Cerebellar cortex (tissue), 1 donor: ENCODE measurements around the gene IL15RA.
"Not testable (repeated sequence)": the region's sequence is repeated elsewhere in the genome, so short reads cannot be mapped to it uniquely, and the experiment has no call there.

ENCODE experiments used
- DNase-seq: peaks from one replicate; pipeline ENCODE4 v3.0.0-alpha.2; 2015; ENCODE audit warnings: low spot score

IL15RA gene

DNA sequence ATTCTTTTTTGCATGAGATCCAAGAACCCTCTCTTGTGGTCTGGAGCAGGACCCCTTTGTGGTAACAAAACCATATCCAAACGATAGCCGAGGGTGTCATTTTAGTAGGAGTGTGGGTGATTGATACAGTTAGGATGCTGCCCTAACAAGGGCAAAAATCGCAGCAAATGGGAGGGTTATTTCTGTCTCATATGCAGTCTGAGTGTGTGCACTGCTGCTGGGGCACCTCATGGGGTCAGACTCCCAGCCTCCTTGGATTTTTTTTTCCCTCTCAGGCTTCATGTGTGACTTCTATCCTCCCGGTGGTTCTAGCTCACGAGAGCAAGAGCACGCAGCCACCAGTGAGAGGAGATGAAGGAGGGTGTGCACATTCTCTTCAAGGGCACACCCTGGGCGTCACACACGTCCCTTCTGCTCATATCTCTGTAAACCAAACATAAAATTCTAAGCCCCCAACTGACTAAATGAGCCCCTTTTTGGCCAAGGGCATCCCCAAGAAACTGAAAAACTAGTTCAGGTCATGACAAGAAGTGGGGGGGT lies 28.6 kb upstream of the IL15RA start:
- no peak for DNase-seq

DNA sequence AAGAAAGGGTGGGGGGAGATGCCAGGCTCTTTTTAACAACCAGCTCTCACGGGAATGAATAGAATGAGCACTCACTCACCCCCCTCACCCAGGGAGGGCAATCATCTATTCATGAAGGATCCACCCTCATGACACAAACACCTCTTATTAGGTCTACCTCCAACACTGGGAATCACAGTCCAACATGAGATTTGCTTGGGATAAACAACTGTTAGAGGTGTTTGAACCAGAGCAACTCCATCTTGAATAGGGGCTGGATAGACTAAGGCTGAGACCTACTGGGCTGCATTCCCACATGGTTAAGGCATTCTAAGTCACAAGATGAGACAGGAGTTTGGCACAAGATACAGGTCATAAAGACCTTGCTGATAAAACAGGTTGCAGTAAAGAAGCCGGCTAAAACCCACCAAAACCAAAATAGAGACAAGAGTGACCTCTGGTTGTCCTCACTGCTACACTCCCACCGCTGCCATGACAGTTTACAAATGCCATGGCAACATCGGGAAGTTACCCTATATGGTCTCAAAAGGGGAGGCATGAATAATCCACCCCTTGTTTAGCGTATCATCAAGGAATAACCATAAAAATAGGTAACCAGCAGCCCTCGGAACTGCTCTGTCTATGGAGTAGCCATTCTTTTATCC lies 27.9 kb upstream of the IL15RA start:
- DNase-seq: not testable (repeated sequence)

DNA sequence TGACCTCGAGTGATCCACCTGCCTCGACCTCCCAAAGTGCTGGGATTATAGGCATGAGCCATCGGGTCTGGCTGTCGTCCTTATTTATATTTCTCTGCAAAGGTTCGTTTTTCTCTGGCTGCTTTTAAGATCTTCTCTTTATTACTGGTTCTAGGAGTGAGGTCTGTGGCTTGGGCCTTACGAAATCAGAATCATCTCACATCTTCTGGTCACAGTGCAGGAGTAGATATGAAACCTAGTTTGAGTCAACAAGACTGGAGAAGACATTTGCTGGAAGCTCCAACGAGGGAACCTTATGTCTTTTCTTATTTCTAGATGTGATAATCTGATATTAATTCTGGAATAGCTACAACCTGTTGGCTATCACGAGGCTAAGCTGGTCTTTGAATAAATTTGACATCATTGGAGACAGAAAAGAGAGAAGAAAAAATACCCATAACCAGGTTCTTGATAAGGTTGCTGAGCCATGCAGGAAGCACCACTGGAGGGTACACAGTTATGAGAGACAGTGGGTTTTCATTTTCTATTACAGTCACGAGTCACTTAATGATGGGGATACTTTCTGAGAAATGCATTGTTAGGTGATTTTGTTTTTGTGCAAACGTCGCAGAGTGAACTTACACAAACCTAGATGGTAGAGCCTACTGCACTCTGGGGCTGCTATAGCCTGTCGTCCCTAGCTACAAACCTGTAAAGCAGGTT lies 25.6 kb upstream of the IL15RA start:
- no peak for DNase-seq

DNA sequence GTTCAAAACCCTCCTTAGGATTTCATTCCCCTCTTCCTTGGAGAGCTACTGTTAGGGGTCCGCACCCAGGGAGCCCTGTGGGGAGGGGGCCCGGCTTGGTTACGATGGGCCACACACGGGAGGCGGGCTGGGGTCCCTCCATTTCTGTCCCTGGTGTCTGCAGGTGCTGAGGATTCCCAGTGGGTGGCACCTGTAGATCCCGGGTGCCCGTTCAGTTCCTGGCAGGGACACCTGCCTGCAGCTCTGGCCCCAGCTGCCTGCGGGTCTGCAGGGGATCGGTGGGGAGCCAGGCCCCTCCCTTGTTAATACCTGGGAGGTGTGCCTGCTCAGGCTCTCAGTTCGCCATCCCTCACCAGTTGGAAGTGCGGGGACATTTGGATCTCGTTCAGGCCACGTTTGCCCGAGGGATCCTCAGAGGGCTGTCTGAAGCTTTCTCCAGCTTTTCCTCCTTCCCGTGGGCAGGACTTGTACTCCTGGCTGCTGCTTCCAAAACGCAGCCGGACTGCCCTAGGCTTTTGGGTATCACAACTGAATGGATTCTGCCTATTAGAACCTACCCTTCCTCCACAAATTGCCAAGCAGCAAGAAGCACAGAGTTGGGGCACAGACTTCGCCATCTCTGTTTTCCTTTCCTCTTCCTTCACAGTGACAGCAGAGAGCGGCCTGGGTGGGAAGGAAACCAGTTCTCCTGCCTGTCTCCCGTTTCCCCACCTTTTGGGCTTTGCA lies 22.3 kb upstream of the IL15RA start:
- DNase-seq: no peak

DNA sequence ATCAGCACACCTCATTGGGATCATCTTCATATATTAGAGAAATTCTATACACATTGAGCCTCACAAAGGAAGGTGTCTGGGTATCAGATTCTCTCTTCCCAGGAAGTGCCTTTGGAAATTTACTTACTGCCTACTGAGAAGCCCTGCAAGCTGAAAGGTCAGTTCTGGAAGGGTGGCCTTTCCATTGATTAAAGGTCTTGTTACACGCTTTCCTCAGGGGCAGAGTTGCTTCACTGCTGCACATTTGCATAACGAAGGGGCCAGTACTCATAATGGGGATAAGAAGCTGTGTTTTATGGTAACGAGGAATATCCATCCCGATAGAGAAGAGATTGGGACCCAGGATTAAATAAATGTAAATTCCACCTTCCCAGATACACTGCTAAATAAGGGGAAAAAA lies 19.4 kb upstream of the IL15RA start:
- DNase-seq: no peak

DNA sequence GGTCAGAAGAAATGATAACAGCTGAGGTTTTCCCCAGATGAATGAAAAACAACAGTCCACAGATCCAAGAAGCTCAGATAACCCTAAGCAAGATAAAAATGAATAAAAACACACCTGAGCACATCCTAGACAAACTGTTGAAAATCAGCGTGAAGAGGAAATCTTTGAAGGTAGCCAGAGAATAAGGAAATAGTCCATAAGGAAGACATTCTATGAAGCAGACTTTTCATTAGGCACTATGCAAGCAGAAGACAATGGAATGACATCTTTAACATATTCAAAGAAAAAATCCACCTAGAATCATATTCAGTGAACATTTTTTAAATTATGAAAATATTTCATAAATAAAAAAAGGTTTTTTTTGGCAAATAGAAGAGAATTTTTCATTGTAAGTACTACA lies 15.1 kb upstream of the IL15RA start:
- no peak for DNase-seq

DNA sequence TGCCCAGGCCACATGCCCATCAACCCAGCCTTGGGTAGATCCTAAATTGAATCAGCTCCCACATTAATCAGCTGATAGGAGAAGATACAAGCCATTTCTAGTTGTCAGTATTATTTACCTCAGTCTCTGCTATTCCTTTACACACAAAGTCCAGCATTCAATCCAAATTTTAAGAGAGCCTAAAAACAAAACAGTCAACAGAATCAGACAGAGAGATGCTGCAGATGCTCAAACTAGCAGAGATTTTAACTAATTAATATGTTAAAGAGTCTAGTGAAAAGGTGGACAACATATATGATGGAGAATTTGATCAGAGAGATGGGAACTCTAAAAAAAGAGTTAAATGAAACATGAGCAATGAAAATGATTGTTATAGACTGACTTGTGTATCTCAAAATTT lies 14.4 kb upstream of the IL15RA start:
- DNase-seq: no peak

DNA sequence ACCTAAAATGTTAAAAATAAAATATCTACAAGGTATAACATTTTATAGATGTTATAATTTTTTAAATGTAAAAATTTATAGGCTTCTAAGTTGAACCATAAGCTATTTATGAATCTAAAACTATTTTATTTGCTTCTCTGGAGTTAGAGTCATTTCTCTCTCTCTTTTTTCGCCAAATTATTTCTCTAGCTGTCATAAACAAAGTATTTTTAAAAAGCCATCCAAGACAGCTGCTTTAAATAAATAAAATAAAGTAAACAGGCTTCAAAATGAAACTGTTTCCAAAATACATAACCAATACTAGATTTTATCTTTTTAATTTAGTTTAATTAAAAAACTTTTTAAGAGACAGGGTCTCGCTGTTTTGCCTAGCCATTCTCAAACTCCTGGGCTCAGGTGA lies 12.4 kb upstream of the IL15RA start:
- no peak for DNase-seq

DNA sequence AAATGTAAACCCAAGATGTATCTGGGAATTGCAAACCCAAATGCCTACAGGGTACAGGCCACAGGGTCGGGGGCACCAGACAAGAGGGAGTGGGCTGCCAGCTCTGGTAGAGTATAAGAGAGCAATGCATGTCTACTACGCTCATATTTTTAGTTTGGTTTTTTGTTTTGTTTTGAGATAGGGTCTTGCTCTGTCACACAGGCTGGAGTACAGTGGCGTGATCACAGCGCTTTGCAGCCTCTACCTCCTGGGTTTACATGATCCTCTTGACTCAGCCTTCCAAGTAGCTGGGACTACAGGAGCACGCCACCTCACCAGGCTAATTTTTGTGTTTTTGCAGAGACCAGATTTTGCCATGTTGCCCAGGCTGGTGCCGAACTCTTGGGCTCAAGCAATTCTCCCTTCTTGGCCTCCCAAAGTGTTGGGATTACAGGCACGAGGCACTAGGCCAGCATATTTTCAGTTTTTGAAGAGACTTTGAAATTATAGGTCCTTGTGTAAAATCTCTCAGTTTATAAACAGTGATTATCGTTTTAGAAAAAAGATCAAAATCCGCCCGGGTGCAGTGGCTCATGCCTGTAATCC lies 11.1 kb upstream of the IL15RA start:
- no peak for DNase-seq

DNA sequence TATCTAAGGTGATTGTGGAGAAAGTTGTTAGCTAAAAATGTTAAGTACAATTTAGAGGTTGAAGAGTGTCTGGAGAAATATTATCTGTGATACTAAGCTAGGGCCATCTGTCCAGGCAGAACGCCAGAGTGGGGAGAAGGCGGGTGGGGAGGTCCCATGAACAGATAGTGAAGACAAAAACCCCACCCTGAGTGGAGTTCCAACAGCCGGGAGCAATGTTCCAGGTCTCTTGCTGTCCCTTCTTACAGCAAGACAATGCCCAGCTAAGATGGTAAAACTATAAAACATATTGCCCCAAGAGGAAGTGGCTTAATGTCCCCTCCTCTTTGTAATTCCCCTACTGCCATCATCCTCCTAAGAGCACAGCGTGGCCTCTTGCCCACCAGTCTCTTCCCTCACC lies 10.4 kb upstream of the IL15RA start:
- no peak for DNase-seq

DNA sequence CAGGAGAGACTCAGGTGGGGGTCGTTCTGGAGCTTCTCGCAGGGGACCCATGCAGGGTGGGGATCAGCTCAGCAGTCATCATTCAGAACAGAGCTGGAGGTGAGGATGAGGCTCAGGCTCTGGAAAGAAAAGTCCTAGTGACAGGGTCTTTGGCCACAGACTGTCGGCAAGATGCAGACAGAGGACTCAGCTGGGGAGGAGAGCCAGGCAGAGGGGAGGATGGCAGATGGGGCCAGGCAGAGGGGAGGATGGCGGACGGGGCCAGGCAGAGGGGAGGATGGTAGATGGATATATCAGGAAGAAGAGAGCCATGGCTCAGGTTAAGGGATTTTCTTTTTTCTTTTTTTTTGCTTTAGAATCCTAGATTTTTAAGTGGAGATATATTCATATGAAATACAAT lies 7.7 kb upstream of the IL15RA start:
- no peak for DNase-seq

DNA sequence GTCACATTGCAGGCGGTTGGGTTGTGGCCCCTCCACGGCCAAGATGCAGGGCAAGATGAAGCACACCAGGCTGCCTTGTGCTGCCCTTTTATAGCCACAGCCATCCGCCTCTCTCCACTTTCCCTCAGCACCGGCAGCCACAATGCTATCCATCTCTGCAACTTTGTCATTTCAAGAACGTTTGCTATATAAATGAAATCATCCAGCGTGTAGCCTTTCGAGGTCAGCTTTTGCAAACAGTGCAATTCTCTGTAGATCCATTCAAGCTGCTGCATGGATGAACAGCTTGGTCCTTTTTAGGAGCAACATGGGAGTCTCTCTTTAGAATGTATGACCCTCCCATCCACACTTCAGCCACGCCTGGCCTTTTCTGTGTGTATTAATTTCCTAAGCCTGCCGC lies 6.4 kb upstream of the IL15RA start:
- DNase-seq: no peak

DNA sequence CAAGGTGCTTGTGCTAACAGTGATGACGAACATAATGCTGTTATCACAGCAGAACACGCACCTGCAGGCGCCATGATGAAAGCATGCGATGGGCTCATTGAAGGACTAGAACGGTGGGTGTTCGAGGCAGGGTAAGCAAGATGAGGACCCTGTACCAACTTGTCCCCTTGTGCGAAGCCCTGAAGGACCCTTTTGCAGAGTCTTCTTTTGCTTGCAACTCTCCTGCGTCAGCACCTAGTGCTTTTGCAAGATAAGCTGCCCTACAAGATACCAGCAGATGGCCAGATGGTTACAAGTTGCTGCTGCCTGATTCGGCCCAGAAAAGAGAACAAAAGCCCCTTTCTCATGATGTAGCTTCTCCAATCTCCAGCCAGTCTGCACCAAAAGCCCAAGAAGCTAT lies 4.2 kb upstream of the IL15RA start:
- no peak for DNase-seq

DNA sequence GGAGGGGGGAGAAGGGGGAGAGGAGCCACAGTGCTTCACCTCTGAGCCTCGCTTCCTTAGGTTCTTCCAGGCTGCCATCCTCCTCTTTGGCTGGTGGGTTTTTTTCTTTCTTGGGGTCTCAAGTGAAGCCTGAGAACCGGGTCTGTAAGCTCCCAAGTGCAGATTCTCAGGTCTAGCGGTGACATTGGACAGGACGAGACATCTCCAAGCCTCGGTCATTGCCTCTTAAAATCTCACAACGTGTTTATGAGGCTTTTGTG lies 817 bp upstream of the IL15RA start:
- DNase-seq: no peak

DNA sequence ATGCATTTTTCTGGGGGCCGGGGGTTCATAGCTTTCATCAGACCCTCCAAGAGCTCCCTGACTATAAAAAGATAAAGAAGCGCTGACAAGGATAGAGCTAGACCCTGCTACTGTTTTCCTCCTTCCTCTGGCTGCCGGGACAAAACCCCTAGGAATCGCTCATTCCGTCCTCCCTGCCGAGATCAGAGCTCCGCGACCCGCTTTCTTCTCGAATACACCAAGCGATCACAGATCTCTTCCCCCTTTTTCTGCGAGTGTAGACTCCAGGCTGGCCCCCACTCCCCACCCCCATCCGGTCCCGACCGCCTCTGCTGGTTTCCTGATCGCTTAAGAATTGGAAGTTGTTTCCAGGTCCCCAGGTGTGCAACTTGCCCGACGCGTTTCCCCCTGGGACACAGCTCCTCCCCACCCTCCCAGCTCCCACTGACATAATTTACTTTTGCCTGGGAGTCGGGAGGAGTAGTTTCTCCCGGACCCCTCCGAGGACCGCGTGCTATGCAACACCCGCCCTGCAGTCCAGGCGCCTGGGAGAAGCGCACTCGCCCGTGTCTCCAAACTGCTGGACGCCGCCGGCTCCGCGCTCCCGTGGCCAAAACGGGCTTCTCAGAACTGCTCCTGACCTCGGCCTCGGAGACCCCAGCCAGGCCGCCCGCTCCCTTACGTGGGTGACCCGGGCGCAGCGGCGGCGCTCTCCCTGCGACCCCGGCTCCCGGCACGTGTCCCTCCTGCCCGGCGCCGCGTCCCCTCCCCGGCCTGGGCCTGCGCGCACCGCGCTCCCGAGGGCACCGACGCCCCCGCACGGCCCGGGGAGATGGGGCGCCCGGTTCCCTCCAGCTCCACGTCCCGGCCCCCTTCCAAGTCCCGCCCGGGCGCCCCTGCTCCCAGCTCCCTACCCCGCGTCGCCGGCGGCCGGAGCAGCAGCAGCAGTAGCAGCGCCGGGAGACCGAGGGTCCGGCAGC lies 552 bp downstream of the IL15RA start:
- DNase-seq: no peak

DNA sequence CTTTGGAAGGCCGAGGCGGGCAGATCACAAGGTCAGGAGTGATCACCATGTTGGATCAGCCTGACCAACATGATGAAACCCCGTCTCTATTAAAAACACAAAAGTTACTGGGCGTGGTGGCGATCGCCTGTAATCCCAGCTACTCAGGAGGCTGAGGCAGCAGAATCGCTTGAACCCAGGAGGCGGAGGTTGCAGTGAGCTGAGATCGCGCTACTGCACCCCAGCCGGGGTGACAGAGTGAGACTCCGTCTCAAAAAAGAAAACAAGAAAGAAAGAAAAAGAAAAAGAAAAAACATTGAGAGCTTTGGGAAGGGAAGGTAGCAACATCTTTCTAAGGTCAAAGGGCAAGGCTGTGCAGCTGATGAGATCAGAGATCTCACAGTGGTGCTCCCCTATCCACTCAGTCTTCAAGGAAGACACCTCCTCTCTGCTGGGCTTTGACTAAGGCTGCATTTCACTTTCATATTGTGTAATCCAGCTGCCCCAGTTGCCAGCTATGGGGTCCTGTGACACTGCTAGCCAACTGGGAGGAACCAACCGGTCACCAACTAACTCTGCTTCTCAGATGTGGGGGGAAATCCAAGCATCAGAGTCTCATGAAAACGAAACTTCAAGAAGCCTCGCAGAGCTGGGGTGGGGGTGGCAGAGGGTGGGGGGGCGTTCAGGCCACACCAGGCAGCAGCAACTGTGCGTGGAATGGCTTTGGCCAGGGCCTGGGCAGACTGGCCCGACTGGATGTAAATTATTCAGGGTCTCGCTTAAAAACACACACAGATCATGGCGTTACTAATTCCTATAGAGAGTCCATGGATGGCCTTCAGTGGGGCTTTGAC lies 1.5 kb downstream of the IL15RA start:
- no peak for DNase-seq

DNA sequence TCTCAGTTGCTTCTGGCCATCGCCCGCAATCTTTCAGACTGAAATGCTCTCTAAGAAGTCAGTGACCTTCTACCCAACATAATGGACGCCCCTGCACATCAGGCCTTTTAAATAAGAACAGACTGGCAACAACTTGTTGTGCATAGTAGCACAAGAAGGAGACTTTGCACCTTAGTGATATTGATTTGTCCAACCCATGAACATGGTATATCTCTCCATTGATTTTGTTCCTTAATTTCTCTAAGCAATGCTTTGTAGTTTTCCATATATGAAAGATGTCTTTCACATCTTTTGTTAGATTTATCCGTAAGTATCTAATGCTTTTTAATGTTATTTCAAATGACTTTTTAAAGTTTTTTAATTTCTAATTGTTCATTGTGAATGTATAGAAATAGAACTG lies 4.3 kb downstream of the IL15RA start:
- DNase-seq: no peak

DNA sequence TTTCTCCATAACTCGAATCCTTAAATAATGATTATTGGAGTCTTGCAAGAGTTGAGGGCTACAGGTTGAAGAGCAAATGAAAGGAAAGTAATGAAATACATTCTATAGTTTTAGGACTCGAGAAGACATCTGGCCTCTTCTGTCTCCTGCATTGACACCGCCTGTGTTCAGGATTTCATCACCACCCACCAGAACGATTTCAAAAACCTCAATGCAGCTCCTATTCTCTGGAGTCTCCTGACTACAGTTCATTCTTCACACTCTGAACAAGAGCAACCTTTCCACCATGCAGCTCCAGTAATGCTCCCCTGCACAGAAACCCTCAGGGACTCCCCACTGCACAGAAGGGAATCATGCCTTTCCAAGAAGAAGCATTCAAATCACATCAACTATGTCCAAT lies 5.5 kb downstream of the IL15RA start:
- DNase-seq: no peak

DNA sequence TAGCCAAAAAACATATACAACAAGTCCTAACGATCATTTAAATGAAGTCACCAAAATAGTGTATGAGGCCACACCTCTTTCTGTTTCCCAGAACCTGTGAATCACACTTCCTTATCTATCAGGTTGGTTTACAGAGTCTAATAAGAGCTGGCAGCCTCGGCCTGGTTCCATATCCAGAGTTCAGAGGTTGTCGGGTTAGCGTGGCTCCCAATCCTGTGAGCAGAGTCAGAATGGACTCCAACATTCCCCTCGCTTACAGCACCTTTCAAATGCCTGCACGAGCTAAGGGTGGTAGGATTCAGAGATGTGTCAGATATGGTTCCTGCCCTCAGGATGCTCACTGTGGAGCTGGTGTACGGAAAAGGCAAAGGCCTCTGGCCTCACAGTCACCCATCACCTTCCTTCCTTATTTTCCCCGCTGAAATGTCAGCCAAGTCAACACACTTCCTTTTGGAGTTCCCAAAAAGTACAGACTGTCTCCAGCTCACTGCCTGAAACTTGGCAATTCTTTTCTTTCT lies 6.0 kb downstream of the IL15RA start:
- no peak for DNase-seq

DNA sequence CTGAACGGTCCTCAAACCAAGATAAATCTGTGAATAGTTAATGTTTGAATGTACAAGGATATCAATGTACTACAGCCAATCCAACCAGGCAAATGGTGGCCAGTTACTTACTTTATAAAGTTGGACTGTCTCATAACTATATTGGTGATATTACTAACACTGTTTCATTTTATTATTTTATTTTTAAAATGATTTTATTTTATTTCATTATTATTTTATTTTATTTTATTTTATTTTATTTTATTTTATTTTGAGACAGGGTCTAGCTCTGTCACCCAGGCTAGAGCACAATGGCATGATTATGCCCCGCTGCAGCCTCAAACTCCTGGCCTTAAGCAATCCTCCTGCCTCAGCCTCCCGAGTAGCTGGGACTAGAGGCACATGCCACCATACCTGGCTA lies 6.8 kb downstream of the IL15RA start:
- DNase-seq: no peak

DNA sequence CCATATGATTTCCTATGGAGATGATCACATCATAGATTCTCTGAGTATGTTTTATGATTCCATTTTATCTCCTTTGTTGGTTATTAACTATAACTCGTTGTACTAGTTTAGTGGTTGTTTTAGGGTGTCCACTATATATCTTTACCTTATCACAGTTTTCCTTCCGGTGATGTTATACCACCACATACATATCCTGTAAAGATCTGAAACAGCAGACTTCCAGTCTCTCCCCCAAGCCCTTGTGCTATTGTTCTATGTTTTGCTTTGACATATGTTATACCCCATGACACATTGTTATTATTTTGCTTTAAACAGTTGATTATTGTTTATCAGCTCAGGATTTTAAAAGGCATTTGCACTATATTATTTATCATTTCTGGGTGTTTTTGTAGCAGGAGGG lies 7.3 kb downstream of the IL15RA start:
- DNase-seq: no peak
